NB4 (cell line): ENCODE measurements around the gene S100A2.

Source experiments
- DNase-seq: peaks from one replicate; pipeline ENCODE4 v3.0.0; 2010; ENCODE audit warnings: low read depth
- H3K4me3 ChIP-seq: one replicate; pipeline ENCODE4 v1.5.1; 2011; ENCODE audit warnings: mild to moderate bottlenecking, low read depth, low read length, moderate library complexity
- MYC ChIP-seq: IDR thresholded peaks from 2 replicates; pipeline ENCODE4 v1.6.1; 2011; ENCODE audit warnings: low read depth, low read length
- POLR2A ChIP-seq: IDR thresholded peaks from 2 replicates; pipeline ENCODE4 v1.6.1; 2011; ENCODE audit warnings: mild to moderate bottlenecking; ENCODE audit not compliant: insufficient read length; ENCODE audit errors: extremely low read depth
- TF ChIP-seq, protein P1 (sequence below): IDR thresholded peaks from 2 replicates; pipeline ENCODE4 v1.6.1; 2011; ENCODE audit warnings: low read depth, low read length
- TF ChIP-seq, protein P2 (sequence below): IDR thresholded peaks from one replicate; pipeline ENCODE4 v1.5.1; 2012; ENCODE audit warnings: low read depth, low read length

S100A2 gene

DNA sequence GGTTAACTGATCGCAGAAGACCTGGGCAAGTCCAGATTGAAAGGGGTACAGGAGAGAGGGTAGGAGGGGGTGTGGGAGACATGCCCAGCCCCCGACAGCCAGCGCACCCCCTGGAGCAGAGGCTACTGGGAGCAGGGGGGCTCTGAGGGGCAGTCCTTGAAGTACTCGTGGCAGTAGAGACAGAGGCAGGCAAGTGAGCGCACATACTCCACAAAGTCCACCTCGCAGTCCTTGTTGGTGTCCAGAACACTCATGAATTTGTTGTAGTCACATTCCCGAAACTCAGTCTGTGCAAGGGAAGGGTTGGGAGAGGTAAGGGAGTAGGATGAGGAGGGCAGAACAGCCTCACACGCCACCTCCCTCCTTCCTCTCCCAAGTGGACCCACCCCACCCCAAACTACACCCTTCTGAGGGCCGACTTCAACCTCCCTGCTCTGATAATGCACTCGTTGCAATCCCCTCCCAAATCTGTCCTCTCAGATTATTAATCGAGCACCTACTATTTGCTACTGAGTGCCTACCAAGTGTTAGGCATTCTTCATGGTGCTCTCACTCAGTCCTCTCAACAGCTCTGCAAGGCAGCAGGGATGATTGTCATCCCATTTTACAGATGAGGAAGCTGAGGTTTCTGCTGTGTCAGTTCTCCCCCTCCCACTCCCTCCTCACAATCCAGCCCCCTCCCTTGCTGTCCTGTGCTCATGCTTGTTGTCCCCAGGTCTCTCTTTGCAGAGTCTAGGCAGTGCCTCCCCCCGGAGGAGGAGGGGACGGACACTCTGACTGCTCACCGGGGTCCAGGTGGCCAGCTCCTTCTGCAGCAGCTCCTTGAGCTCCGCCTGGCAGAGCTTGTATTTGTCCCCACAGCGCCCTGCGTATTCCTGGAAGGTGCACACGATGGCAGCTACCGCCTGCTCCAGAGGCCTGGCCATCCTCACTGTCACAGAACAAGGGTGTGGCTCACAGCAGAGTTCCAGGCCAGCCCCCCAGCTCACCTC lies 17.8 kb downstream of the S100A2 start:
- peak; percentile 62 for DNase-seq
- TF ChIP-seq, protein P1, sequence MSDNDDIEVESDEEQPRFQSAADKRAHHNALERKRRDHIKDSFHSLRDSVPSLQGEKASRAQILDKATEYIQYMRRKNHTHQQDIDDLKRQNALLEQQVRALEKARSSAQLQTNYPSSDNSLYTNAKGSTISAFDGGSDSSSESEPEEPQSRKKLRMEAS = no peak
- TF ChIP-seq, protein P2, sequence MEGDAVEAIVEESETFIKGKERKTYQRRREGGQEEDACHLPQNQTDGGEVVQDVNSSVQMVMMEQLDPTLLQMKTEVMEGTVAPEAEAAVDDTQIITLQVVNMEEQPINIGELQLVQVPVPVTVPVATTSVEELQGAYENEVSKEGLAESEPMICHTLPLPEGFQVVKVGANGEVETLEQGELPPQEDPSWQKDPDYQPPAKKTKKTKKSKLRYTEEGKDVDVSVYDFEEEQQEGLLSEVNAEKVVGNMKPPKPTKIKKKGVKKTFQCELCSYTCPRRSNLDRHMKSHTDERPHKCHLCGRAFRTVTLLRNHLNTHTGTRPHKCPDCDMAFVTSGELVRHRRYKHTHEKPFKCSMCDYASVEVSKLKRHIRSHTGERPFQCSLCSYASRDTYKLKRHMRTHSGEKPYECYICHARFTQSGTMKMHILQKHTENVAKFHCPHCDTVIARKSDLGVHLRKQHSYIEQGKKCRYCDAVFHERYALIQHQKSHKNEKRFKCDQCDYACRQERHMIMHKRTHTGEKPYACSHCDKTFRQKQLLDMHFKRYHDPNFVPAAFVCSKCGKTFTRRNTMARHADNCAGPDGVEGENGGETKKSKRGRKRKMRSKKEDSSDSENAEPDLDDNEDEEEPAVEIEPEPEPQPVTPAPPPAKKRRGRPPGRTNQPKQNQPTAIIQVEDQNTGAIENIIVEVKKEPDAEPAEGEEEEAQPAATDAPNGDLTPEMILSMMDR = no peak
- TF ChIP-seq MYC = no peak
- no peak for TF ChIP-seq POLR2A

DNA sequence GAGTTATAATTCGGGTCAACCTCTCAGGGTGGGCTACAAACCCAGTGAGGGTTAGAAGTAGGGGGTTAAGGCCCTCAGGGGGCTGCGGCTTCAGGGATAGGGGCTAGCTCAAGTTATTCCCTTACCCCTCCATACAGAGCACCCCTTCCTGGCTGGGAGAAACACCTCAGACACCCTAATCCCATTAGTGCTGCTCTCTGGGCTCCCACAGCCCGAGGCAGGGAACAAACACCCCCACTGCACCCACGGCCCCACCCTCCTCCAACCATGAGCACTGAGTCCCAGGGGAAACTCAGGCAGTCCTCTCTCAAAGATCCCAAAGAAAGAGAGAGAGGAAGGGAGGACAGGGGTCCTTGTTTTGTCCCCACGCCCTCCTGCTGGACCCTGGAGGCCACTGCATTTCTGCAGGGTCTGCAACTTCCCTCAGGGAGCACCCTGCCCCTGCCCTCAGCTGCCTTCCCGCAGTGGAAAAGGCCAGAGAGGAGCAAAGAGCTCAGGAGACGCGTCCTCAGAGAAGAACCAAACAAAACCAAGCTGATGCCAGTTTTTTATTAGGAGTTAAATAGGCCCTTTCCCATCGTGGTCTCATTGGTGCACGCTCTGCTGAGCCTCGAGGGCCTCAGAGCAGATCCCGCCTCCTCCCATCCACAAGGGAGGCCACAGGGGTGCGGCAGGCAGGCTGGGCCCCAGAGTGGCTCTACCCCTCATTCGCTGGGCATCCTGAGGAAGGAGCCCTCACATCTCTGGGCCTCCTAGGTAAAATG lies 18.7 kb downstream of the S100A2 start:
- DNase-seq = no peak
- TF ChIP-seq, protein P2 = no peak
- TF ChIP-seq MYC (no peak), POLR2A (no peak)
- TF ChIP-seq, protein P1 = no peak
- H3K4me3 ChIP-seq = no peak overlapping the region

More for the DNA sequence above, 17.8 kb downstream of the S100A2 start:
- H3K4me3 ChIP-seq = no peak overlapping the region

DNA sequence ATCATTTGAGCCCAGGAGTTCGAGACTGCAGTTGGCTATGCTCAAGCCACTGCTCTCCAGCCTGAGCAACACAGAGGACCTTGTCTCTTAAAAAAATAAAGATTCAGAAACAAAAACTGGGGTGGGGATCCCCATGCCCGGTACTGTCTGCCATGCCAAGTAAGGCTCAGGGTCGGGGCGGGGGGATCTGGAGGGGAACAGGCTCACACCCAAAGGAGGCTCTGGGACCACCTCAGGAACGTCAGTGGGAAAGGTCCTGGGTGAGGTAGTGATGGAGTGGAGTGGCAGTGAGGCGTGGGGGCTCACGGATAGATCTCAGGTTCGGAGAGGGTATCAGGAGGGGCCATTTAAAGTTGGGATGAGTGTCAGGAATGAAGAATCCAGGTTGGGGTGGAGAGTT lies 19.3 kb downstream of the S100A2 start:
- peak overlapping the region; percentile 76 for H3K4me3 ChIP-seq
- TF ChIP-seq, protein P2 = no peak
- TF ChIP-seq, protein P1 = no peak
- TF ChIP-seq POLR2A (no peak), MYC (no peak)
- no peak for DNase-seq

DNA sequence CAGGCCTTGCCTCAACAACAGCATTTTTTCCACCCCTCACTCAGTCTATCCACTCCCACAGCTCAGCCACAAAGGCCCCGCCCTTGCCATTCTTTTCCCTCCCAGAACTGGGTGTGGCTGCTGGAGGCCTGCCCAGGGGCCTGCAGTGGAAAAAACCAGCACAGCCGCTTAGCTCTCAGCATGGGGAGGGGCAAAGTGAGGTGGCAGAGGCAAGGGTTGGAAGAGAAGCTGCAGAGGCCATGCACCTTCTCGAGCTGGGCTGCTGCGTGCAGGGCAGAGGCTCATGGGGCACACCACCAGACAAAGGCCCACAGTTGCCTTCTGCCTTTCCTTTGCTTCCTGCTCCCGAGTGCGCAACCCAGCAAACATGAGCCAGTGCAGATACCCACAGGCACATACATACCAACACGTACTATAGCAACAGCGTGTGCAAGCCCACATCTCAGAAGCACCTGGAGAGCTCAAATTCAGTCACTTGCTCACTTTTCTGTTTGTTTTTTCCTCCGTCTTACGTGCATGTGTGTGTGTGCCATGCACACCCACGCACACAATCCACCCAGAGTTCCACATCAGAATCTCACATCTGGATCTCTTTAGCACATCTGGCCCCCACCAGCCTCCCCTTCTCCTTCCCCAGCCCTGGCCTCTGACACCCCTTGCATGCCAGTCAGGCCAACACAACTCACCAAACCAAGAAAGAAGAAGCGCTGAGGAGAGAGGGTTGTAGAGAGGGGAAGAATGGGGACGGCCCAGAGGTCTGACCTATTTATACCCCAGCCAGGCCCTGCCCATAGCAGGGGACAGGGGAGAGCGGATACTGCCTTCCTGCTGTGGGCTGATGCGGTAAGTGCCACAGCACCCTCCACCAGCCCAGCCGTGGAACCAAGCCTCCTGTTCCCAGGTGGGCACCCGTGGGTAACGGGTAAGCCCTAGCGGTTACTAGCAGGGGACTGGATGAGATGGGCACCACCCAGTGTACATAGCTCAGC lies 20.3 kb downstream of the S100A2 start, which contains the start of gene S100A4:
Gene S100A4, minus strand, starts transcription at position 740 of the 989 bp plus-strand sequence. CDS start 1,012 bp downstream, outside the sequence.
- DNase-seq = peak; percentile 97
- TF ChIP-seq POLR2A = peak; percentile 68
- TF ChIP-seq, protein P2 = no peak
- TF ChIP-seq, protein P1 = peak; percentile 70
- TF ChIP-seq MYC = peak; percentile 83
- peak within 1 kb of the TSS; percentile 76 for H3K4me3 ChIP-seq
